SH-SY5Y (cell line): ENCODE data around the gene HERC6.

ENCODE experiments used
- GATA2 ChIP-seq: IDR thresholded peaks from 2 replicates; pipeline ENCODE4 v1.6.1; 2011; ENCODE audit warnings: mild to moderate bottlenecking, low read depth, low read length
- GATA3 ChIP-seq: IDR thresholded peaks from 2 replicates; pipeline ENCODE4 v1.6.1; 2011; ENCODE audit warnings: low read depth, mild to moderate bottlenecking, low read length, moderate library complexity

Gene HERC6

DNA sequence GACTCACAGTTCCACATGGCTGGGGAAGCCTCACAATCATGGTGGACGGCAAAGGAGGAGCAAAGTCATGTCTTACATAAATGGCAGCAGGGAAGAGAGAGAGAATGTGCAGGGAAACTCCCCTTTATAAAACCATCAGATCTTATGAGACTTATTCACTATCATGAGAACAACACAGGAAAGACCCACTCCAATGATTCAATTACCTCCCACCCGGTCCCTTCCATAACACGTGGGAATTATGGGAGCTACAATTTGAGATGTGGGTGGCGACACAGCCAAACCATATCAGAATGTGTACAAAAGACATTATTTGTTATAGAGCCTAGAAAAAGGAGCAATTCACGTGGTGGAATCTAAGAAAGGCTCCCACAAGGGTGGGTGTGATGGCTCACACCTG is 10.8 kb upstream of the HERC6 start:
- no peak for TF ChIP-seq GATA3
- no peak for TF ChIP-seq GATA2

- no peak for TF ChIP-seq GATA2
- TF ChIP-seq GATA3, result no peak
These were observed 2.5 kb downstream of the HERC6 start for GRCh38 chr4:88381123-88381522.

DNA sequence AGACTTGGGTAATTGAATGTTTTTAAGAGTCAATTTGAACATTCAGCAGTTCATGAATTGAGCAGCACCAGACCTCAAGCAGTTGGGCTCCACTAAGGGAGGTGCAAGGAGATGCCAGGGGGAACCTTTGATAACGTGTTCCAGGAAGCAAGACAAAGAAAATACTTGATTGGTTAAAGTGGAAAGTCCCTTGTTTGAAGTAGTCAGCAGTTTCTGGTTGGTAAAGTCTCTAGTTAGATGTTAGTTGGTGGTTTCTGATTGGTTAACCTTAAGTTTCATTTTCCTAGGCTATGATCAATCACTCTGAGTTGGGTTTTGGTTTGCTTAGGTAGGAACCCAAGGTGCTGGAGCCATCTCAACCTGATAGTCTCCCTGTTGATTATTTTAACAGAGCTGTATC is 4.0 kb downstream of the HERC6 start:
- TF ChIP-seq GATA2 (no peak), GATA3 (no peak)

DNA sequence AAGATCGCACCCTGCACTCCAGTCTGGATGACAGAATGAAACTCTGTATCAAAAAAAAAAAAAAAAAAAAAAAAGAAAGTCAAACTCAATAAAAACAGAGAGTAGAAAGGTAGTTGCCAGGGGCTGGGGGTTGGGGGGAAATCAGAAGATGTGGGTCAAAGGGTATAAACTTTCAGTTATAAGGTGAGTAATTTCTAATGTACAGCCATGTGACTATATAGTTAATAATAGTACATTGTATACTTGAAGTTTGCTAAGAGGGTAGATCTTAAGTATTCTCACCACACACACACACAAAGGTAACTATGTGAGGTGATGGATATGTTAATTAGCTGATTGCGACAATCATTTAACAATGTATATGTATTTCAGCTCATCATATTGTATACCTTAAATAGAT is 11.5 kb downstream of the HERC6 start:
- TF ChIP-seq GATA2 (no peak), GATA3 (no peak)

DNA sequence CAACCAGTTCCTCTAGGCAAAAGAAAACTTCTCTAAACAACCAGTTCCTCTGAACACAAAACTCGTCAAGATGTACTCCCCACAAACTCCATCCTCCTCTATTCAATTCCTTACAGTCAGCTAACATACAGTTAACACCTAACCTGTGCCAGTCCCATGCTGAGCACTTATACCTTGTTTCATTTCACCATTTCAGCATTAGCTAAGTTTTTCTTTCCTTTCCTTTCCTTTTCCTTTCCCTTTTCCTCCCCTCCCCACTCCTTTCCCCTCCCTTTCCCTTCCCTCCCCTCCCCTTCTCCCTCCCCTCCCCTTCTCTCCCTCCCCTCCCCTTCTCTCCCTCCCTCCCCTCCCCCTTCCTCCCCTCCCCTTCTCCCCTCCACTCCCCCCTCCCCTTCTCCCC is 13.1 kb downstream of the HERC6 start:
- no peak for TF ChIP-seq GATA3
- TF ChIP-seq GATA2, result no peak

DNA sequence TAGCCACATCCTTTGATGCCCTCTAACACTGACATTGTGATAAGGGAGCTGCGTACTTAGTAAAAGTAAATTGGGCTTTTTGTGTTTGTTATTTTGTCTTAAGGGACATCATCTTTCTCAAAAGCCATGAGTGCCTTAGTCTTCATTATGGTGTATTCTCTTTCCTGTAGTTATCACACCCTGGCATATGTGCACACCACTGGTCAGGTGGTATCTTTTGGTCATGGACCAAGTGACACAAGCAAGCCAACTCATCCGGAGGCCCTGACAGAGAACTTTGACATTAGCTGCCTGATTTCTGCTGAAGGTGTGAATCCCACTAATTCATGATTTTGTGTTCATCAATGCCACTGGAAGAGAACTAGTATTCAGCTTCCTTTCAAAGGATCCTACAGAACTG is 18.0 kb downstream of the HERC6 start:
- no peak for TF ChIP-seq GATA3
- no peak for TF ChIP-seq GATA2

DNA sequence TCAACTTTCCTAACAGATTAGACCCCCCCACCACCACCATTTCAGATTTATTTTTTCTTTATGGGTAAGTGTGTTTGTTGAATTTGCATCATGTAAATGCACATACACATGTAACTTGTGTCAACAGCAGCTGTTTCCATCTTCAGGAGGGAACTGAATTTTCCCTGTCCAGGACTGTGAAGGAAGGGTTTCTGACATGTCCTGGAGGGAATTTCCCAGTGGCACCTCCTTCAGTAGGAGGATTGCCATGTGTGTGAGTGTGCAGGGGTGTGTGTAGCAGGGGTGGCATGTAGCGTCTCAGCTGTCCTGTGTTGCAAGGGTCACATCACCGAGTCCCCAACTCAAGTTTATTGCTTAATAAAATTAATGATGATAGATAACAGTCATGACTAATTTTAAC is 19.7 kb downstream of the HERC6 start:
- TF ChIP-seq GATA2 (no peak), GATA3 (no peak)

DNA sequence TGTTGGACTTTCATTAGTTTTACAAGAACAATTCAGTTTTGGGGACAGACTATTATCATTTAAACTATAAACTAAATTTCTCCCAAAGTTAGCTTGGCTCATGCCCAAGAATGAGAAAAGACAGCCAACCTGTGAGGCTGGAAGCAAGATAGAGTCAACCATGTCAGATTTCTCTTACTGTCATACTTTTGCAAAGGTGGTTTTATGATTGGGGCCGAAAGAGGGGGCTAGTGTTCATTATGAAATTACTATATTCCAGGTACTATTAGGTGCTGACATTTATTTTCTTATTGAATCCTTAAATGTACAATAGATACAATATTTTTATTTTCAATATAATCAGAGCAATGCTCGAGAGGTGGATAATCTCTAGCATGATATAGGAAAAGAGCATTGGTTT is 30.6 kb downstream of the HERC6 start:
- no peak for TF ChIP-seq GATA2
- TF ChIP-seq GATA3, result no peak

DNA sequence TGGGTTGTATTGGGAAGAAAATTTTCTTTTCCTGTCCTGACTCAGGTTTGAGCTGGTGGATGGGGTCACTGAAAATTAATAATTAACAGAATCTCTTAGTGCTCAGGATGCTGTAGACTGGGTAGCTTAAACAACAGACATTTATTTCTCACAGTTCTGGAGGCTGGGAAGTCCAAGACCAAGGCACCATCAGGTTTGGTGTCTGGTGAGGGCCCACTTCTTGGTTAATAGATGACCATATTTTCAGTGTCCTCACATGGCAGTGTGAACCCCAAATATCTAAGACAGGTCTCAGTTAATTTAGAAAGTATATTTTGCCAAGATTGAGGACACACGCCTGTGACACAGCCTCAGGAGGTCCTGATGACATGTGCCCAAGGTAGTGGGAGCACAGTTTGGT is 31.1 kb downstream of the HERC6 start:
- no peak for TF ChIP-seq GATA2
- TF ChIP-seq GATA3, result no peak

- no peak for TF ChIP-seq GATA2
- no peak for TF ChIP-seq GATA3
These were observed 32.9 kb downstream of the HERC6 start for GRCh38 chr4:88411491-88412096.

- TF ChIP-seq GATA3 (no peak), GATA2 (no peak)
These were observed 35.1 kb downstream of the HERC6 start for GRCh38 chr4:88413801-88414200.

DNA sequence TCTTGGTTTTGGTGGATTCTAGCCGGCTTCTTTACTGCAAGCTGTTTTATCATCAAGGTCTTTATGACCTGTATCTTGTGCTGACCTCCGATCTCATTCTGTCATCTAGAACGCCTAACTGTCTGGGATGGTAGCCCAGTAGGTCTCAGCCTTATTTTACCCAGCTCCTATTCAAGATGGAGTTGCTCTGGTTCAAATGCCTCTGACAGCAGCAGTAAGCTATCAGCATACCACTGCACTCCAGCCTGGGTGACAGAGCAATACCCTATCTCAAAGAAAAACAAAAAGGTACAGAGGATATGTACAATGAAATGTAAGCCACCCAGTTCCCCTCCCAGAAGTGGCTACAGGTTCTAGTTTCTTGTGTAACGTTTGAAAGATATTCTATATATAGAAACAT is 36.1 kb downstream of the HERC6 start:
- no peak for TF ChIP-seq GATA2
- no peak for TF ChIP-seq GATA3

DNA sequence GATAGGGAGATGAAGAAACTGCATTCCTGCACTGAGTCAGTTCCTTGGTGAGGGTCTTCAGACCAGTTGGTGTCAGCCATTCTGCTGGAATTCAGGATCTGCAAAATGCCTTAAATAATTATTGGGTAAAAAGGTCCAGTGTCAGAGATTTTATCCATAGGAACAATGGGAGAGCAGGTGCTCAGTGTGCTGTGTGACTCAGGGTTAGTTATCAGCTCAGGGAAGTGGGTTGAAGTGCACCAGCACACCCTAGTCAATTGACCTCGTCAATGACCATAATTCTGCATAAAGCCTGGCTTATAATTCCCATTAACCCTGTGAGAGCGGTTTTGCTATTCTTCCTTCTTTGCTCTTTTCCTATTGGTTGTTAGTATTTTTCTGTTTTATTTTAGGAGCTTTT is 37.3 kb downstream of the HERC6 start:
- no peak for TF ChIP-seq GATA3
- TF ChIP-seq GATA2, result no peak

DNA sequence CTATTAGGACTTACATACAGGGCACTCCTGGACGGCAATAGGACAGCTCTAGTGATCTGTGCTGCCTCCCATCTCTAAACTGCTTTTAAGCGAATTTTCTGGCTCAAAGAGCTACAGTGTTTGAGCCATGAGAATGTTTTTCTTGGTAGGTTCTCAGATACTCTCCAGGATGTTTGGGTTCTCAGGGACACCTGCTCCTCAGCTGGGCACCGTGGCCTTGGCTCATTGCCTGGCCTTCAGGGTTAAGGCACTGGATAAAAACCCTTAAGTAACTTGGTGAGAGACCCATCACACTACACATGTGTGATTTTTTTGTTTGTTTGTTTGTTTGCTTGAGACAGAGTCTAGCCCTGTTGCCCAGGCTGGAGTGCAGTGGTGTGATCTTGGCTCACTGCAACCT is 39.8 kb downstream of the HERC6 start:
- TF ChIP-seq GATA2, result no peak
- no peak for TF ChIP-seq GATA3

- no peak for TF ChIP-seq GATA2
- no peak for TF ChIP-seq GATA3
These were observed 41.2 kb downstream of the HERC6 start for GRCh38 chr4:88419874-88420273.

DNA sequence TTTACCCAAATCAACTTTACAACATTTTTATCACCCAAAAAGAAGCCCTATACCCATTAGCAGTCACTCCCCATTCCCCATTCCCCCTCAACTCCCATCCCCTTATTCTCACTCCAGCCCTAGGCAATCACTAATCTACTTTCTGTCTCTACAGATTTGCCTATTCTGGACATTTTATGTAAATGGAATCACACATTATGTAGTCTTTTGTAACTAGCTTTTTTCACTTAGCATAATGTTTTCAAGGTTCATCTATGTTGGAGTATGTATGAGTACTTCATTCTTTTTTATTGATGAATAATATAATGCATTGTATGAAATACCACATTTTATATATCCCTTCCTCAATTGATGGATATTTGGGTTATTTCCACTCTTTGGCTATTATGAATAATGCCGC is 42.2 kb downstream of the HERC6 start:
- no peak for TF ChIP-seq GATA2
- no peak for TF ChIP-seq GATA3
